Upper lobe of right lung (tissue), 1 donor: ENCODE measurements around the gene GALNT18. TPM values are rescaled to one million over a fixed set of nuclear protein-coding genes. Genes with fewer than 3 reads are reported as not detected.

Experiments used
- ATAC-seq: fragments of 200-7000 bp; cut with Tn5 transposase; one replicate; pipeline ENCODE4 v1.9.1; 2020; ENCODE audit warnings: mild to moderate bottlenecking, moderate library complexity
- DNase-seq: peaks from one replicate; pipeline ENCODE4 v3.0.0-alpha.2; 2020
- H3K27ac ChIP-seq: fragments of 200-600 bp; one replicate; pipeline ENCODE4 v1.8.0; 2022
- H3K27me3 ChIP-seq: fragments of 200-600 bp; one replicate; pipeline ENCODE4 v1.8.0; 2022; ENCODE audit warnings: mild to moderate bottlenecking
- H3K36me3 ChIP-seq: fragments of 200-600 bp; one replicate; pipeline ENCODE4 v1.8.0; 2022
- H3K4me1 ChIP-seq: fragments of 200-600 bp; one replicate; pipeline ENCODE4 v1.8.0; 2022
- H3K4me3 ChIP-seq: fragments of 200-600 bp; one replicate; pipeline ENCODE4 v1.8.0; 2022; ENCODE audit warnings: mild to moderate bottlenecking
- H3K9me3 ChIP-seq: fragments of 200-600 bp; one replicate; pipeline ENCODE4 v1.8.0; 2022
- CTCF ChIP-seq: fragments of 200-600 bp; IDR thresholded peaks from one replicate; pipeline ENCODE4 v1.8.0; 2022; ENCODE audit warnings: antibody characterized with exemption
- intact Hi-C: fragments of 100-400 bp; cut with DNase I; formaldehyde crosslinking; loops from one replicate; pipeline ENCODE4 v1.11.0; 2022
- total RNA-seq: library from RNA; stranded (reverse); fragmentation: NEBNext Ultra II Directional; extraction: Animal tissue kit (Norgen Biotek cat#: 25700); gene quantifications from one replicate; pipeline ENCODE4 v1.2.1, GENCODE V29; 2021
- donor health status: DM: no; HTN: yes; CAD: no; lungs with severe emphysema.

GALNT18 gene
- total RNA-seq, 1 donor from 2014 or later, result 55.5 TPM

DNA sequence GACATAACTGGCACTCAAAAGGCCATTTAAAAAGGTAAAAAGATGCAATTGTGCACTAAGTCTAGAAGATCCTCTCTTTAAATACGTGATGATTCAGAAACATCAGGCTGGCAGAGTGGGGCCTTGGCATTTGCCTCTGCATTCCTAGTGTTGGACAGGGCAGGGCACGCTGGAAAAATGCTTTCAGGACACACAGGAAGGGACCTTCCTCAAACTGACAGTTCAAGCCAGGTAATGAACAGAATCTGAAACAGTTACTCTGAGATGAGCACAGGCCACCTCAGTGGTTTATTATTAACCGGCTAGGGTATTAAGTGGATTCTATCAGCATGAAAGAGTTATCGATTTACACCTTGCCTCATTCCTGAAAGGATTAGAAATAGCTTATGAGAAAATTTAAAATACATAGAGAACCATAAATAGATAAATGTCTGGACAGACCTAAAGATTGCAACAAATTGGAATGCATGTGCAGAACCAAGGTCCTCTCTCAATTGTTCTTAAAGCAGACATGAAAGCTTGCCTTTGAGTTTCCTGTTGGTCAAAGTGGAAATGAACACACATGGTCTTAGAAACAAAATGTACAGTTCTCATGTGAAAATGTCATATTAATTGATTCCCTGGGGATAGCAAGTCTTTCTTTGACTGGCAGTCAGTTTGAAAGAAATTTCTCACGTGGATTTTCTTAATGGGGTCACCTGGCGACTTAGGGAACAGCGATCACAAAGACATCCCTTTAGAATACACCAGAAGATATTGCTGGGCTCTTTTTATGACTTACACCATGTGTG lies 247.3 kb downstream of the GALNT18 start:
- peaks cover 17% of the 10 kb centered on the region for H3K36me3 ChIP-seq
- no peak for ATAC-seq
- H3K27ac ChIP-seq, result no peak overlapping the region
- no peak overlapping the region for H3K4me3 ChIP-seq
- TF ChIP-seq CTCF, result no peak
- no peaks in the 10 kb centered on the region for H3K9me3 ChIP-seq
- H3K4me1 ChIP-seq, result no peaks in the 10 kb centered on the region
- DNase-seq, result no peak
- H3K27me3 ChIP-seq, result no peaks in the 10 kb centered on the region
- intact Hi-C loops, result no loop called here

- no peak for TF ChIP-seq CTCF
- ATAC-seq (no peak), DNase-seq (no peak)
- H3K36me3 ChIP-seq, result peaks cover 17% of the 10 kb centered on the region
- no peaks in the 10 kb centered on the region for H3K27me3 ChIP-seq
- no peaks in the 10 kb centered on the region for H3K9me3 ChIP-seq
- H3K27ac ChIP-seq, result no peak overlapping the region
- H3K4me1 ChIP-seq, result no peaks in the 10 kb centered on the region
- H3K4me3 ChIP-seq, result no peak overlapping the region
- intact Hi-C loops, result no loop called here
These were observed 247.9 kb downstream of the GALNT18 start for GRCh38 chr11:11373934-11374333.

- Histone ChIP-seq H3K4me3 (no peak overlapping the region), H3K27me3 (no peaks in the 10 kb centered on the region), H3K9me3 (no peaks in the 10 kb centered on the region), H3K4me1 (no peaks in the 10 kb centered on the region), H3K36me3 (peaks cover 17% of the 10 kb centered on the region), H3K27ac (no peak overlapping the region)
- no peak for DNase-seq
- no peak for ATAC-seq
- TF ChIP-seq CTCF, result no peak
- intact Hi-C loops, result no loop called here
These were observed 249.3 kb downstream of the GALNT18 start for GRCh38 chr11:11372461-11372860.

GRCh38 chr11:11370962-11371303 lies 250.9 kb downstream of the GALNT18 start:
- Histone ChIP-seq H3K9me3 (no peaks in the 10 kb centered on the region), H3K27ac (no peak overlapping the region), H3K36me3 (peaks cover 17% of the 10 kb centered on the region), H3K4me1 (no peaks in the 10 kb centered on the region), H3K27me3 (no peaks in the 10 kb centered on the region), H3K4me3 (no peak overlapping the region)
- DNase-seq (no peak), ATAC-seq (no peak)
- intact Hi-C loops, result no loop called here
- TF ChIP-seq CTCF, result no peak

DNA sequence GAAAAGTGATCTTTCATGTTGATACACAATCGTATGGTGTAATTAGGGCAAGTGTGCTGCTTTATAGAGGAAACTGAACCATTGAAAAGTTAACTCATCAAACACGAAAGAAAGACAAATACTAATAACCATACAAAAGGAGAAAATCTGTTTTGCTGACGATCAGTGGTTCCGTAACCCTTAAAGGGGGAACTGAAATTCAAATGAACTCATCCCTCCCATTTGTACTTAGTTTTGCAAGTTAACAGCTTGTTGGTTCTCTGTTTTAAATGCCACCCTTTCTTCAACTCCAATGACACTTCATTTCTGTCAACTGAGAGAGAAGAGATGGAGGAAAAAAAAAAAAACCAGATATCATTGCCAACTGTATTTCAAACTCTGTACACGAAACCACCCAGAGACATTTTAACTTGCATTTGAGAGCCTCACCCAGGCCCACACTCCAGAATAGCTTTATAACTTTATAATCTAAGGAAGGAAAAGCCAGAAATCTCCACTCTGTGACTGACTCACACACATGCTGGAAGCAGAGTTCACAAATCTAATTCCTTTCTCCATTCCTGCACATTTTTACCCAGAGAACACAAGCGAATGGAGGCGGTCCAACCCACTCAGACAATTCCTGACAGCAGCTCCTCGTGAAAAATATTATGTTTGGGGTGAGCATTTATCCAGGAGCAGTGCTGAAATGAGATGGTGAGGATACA lies 251.4 kb downstream of the GALNT18 start:
- no peak for TF ChIP-seq CTCF
- ATAC-seq (peak; percentile 58), DNase-seq (no peak)
- H3K4me1 ChIP-seq, result no peaks in the 10 kb centered on the region
- no peak overlapping the region for H3K27ac ChIP-seq
- no peaks in the 10 kb centered on the region for H3K27me3 ChIP-seq
- H3K4me3 ChIP-seq, result no peak overlapping the region
- H3K36me3 ChIP-seq, result peaks cover 17% of the 10 kb centered on the region
- intact Hi-C loops, result no loop called here
- H3K9me3 ChIP-seq, result no peaks in the 10 kb centered on the region
